Adrenal gland (tissue), 5 donors: ENCODE measurements around the gene NPAS3.

Source experiments
- POLR2A ChIP-seq, 2 donors: fragments of 450-650 bp; IDR thresholded peaks; one replicate each; pipeline ENCODE4 v1.6.1; 2017; ENCODE audit warnings: antibody characterized with exemption in 2 of 2, mild to moderate bottlenecking in 2 of 2, moderate library complexity in 1 of 2
- TF ChIP-seq, protein P1 (sequence below), 6 experiments: fragments of 450-650 bp in 4 of 6; fragments of 200-600 bp in 2 of 6; sonication (generic) in 1 of 6; IDR thresholded peaks; 1 replicate in 5 of 6; 2 replicates in 1 of 6; pipeline versions ENCODE4 v1.5.1 to v1.8.0; 2016 to 2021; ENCODE audit warnings: antibody characterized with exemption in 6 of 6, mild to moderate bottlenecking in 2 of 6, moderate library complexity in 1 of 6
- donor health status: DM: no; HTN: no; CAD: no.

DNA sequence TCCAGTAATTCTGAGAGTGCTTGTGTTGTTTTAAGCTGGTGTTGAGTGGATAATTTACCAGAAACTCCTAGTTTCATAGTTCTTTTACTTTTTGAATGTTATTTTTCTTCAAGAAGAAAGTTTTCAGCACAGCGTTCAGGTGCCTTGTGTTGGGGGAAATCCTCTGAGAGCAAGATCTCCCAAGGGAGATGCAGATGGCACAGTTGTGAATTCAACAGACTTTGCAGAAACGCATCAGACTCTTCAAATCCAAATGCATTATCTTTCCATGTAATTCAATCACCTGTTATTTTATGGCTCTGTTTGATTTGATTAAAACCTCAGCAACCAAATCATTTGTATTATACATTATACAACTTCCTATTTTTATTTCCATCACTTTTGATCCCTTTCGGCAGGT lies 572.3 kb downstream of the NPAS3 start:
- no peak for TF ChIP-seq POLR2A (IDR thresholded peaks at IDR 0.05)
- TF ChIP-seq, protein P1, sequence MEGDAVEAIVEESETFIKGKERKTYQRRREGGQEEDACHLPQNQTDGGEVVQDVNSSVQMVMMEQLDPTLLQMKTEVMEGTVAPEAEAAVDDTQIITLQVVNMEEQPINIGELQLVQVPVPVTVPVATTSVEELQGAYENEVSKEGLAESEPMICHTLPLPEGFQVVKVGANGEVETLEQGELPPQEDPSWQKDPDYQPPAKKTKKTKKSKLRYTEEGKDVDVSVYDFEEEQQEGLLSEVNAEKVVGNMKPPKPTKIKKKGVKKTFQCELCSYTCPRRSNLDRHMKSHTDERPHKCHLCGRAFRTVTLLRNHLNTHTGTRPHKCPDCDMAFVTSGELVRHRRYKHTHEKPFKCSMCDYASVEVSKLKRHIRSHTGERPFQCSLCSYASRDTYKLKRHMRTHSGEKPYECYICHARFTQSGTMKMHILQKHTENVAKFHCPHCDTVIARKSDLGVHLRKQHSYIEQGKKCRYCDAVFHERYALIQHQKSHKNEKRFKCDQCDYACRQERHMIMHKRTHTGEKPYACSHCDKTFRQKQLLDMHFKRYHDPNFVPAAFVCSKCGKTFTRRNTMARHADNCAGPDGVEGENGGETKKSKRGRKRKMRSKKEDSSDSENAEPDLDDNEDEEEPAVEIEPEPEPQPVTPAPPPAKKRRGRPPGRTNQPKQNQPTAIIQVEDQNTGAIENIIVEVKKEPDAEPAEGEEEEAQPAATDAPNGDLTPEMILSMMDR (IDR thresholded peaks at IDR 0.05), result no peak
